K562 (cell line): Measurements from ENCODE around the gene RHBG. TPM values are rescaled to one million over a fixed set of nuclear protein-coding genes. Genes with fewer than 3 reads are reported as not detected.
A peak's percentile ranks its signal among the peaks of the same experiment; 100 is the strongest.

ENCODE experiments used
- CBX1 ChIP-seq: sonication (generic); IDR thresholded peaks from 2 replicates; pipeline ENCODE4 v1.6.1; 2016; ENCODE audit warnings: antibody characterized with exemption, low read depth, mild to moderate bottlenecking
- ETV6 ChIP-seq, 3 experiments: fragments of 150-350 bp in 1 of 3; sonication (generic) in 1 of 3; formaldehyde crosslinking in 1 of 3; IDR thresholded peaks; 2 replicates each; pipeline versions ENCODE4 v1.6.1 to v1.8.0; 2014 to 2022; ENCODE audit warnings: borderline replicate concordance in 2 of 3, low read depth in 2 of 3, antibody characterized with exemption in 1 of 3, low read length in 1 of 3, mild to moderate bottlenecking in 1 of 3, missing genetic modification reagents in 1 of 3
- HLTF ChIP-seq: fragments of 450-650 bp; IDR thresholded peaks from 2 replicates; pipeline ENCODE4 v1.6.1; 2016
- KDM1A ChIP-seq, 2 experiments: fragments of 450-650 bp; IDR thresholded peaks; 2 replicates each; pipeline ENCODE4 v1.6.1; 2016; ENCODE audit warnings: mild to moderate bottlenecking in 2 of 2
- MCM3 ChIP-seq: fragments of 450-650 bp; IDR thresholded peaks from 2 replicates; pipeline ENCODE4 v1.6.1; 2016
- MYNN ChIP-seq, 2 experiments: sonication (generic); formaldehyde crosslinking in 1 of 2; IDR thresholded peaks; 2 replicates each; pipeline versions ENCODE4 v1.5.0 to v1.6.1; 2016 to 2020; ENCODE audit warnings: antibody characterized with exemption in 1 of 2, missing genetic modification reagents in 1 of 2
- SAP30 ChIP-seq: fragments of 200-600 bp; sonication (generic); IDR thresholded peaks from 2 replicates; pipeline ENCODE4 v1.6.1; 2012; ENCODE audit warnings: borderline replicate concordance, low read depth, mild to moderate bottlenecking, moderate library complexity, low read length, control low read depth, inconsistent platforms; ENCODE audit not compliant: insufficient read depth, poor library complexity, severe bottlenecking
- TAL1 ChIP-seq: fragments of 450-650 bp; IDR thresholded peaks from 2 replicates; pipeline ENCODE4 v1.6.1; 2016; ENCODE audit warnings: mild to moderate bottlenecking
- TBL1XR1 ChIP-seq, 2 experiments: IDR thresholded peaks; 2 replicates each; pipeline ENCODE4 v1.6.1; 2012; ENCODE audit warnings: improper control_type of control experiment in 2 of 2, low read length in 2 of 2, mild to moderate bottlenecking in 1 of 2
- YBX1 ChIP-seq: fragments of 450-650 bp; IDR thresholded peaks from 2 replicates; pipeline ENCODE4 v1.7.1; 2016; ENCODE audit warnings: mild to moderate bottlenecking
- ZNF140 ChIP-seq: fragments of 250-450 bp; sonication (Bioruptor Pico); IDR thresholded peaks from 2 replicates; pipeline ENCODE4 v1.8.0; 2021; ENCODE audit warnings: moderate library complexity, mild to moderate bottlenecking, inconsistent platforms
- polyA plus RNA-seq, 8 experiments: library from polyadenylated mRNA; depleted of rRNA in 4 of 8; stranded (reverse) in 5 of 8; unstranded in 3 of 8; fragments of >200 nt; fragmentation: Nextera tagmentation in 2 of 8; fragmentation: Illumina TruSeq in 1 of 8; extraction: Ambion mirVana in 2 of 8; extraction: Trizol in 1 of 8; gene quantifications; 2 replicates each; pipeline versions ENCODE4 v1.2.1 to v1.2.3, GENCODE V29; 2011 to 2014; ENCODE audit warnings: inconsistent platforms in 1 of 8, missing spikeins in 1 of 8
- total RNA-seq, 7 experiments: library from RNA; depleted of rRNA in 6 of 7; stranded (reverse); fragments of >200 nt in 6 of 7; fragmentation: Illumina TruSeq in 2 of 7; extraction: Trizol in 2 of 7; gene quantifications; 2 replicates each; pipeline versions ENCODE4 v1.2.1 to v1.2.3, GENCODE V29; 2011 to 2021; ENCODE audit warnings: low replicate concordance in 1 of 7
- TF ChIP-seq, protein P1 (sequence below): fragments of 200-800 bp; sonication (Bioruptor generic); IDR thresholded peaks from 2 replicates; pipeline ENCODE4 v1.6.1; 2017; ENCODE audit warnings: missing genetic modification characterization, missing compliant biosample characterization
- TF ChIP-seq, protein P2 (sequence below), 3 experiments: fragments of 200-800 bp in 1 of 3; fragments of 250-450 bp in 1 of 3; fragments of 450-650 bp in 1 of 3; sonication (Bioruptor Pico) in 1 of 3; sonication (Bioruptor generic) in 1 of 3; formaldehyde crosslinking in 1 of 3; IDR thresholded peaks; 2 replicates each; pipeline versions ENCODE4 v1.6.1 to v1.8.0; 2016 to 2022; ENCODE audit warnings: mild to moderate bottlenecking in 2 of 3, missing genetic modification characterization in 2 of 3, missing compliant biosample characterization in 1 of 3, moderate library complexity in 1 of 3
- TF ChIP-seq, protein P3 (sequence below): sonication (generic); formaldehyde crosslinking; IDR thresholded peaks from 2 replicates; pipeline ENCODE4 v1.8.0; 2023; ENCODE audit warnings: missing genetic modification reagents, mild to moderate bottlenecking, borderline replicate concordance

The RHBG gene
- total and polyA plus RNA-seq, 9 of the 15 experiments (the other 6 are each of a cell fraction or from before 2014, with no cell fraction given): not detected

DNA sequence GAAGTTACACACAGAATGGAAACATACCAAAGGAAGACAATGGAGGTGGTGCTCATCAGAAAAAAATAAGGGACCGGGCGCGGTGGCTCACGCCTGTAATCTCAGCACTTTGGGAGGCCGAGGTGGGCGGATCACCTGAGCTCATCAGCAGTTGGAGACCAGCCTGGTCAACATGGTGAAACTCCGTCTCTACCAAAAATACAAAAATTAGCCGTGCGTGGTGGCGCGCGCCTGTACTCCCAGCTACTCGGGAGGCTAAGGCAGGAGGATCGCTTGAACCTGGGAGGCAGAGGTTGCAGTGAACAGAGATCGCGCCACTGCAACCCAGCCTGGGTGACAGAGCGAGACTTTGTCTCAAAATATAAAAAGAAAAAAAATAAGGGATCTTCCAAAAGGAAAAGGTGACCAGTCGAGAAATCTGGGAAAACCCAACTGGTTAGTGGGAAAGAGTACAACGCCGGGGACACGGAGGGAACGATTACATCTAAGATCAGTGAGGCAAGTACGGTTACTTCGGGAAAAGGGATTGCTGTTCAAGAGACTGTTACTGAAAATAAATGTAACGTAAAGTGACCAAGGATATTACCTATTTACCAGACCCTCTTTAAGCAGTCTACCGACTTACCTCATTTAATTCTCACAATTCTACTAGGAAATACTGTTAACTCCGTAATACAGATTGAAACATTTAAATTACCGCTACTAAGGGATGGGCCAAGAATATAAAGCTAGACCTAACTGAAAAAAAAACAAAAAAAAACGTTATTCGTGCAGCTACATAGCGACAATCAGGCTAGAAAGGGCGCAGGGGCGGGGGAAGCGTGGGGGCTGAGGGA is 31.7 kb upstream of the RHBG start (continued):
- TF ChIP-seq MYNN (IDR thresholded peaks at IDR 0.05) (no peak), MYNN (CRISPR knock-in tag; IDR thresholded peaks at IDR 0.05) (no peak), HLTF (0 out of 2 replicates have a peak, but pooled peaks have one; percentile 31), SAP30 (peak; percentile 62), ZNF140 (no peak), TAL1 (no peak), YBX1 (0 out of 2 replicates have a peak, but pooled peaks have one; percentile 67), TBL1XR1 (IDR thresholded peaks at IDR 0.05; ENCODE audit: low read length in 2 of 2) (no peak), MCM3 (no peak), ETV6 (IDR thresholded peaks at IDR 0.05; ENCODE audit: borderline replicate concordance in 1 of 2, low read depth in 2 of 2, low read length in 1 of 2) (no peak), ETV6 (CRISPR knock-in tag; IDR thresholded peaks at IDR 0.05; ENCODE audit: borderline replicate concordance) (no peak), CBX1 (no peak), KDM1A (IDR thresholded peaks at IDR 0.05) (peak; percentile 79 to 84)
- TF ChIP-seq, protein P1, sequence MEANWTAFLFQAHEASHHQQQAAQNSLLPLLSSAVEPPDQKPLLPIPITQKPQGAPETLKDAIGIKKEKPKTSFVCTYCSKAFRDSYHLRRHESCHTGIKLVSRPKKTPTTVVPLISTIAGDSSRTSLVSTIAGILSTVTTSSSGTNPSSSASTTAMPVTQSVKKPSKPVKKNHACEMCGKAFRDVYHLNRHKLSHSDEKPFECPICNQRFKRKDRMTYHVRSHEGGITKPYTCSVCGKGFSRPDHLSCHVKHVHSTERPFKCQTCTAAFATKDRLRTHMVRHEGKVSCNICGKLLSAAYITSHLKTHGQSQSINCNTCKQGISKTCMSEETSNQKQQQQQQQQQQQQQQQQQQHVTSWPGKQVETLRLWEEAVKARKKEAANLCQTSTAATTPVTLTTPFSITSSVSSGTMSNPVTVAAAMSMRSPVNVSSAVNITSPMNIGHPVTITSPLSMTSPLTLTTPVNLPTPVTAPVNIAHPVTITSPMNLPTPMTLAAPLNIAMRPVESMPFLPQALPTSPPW (CRISPR knock-in tag): peak; percentile 78
- TF ChIP-seq, protein P2, sequence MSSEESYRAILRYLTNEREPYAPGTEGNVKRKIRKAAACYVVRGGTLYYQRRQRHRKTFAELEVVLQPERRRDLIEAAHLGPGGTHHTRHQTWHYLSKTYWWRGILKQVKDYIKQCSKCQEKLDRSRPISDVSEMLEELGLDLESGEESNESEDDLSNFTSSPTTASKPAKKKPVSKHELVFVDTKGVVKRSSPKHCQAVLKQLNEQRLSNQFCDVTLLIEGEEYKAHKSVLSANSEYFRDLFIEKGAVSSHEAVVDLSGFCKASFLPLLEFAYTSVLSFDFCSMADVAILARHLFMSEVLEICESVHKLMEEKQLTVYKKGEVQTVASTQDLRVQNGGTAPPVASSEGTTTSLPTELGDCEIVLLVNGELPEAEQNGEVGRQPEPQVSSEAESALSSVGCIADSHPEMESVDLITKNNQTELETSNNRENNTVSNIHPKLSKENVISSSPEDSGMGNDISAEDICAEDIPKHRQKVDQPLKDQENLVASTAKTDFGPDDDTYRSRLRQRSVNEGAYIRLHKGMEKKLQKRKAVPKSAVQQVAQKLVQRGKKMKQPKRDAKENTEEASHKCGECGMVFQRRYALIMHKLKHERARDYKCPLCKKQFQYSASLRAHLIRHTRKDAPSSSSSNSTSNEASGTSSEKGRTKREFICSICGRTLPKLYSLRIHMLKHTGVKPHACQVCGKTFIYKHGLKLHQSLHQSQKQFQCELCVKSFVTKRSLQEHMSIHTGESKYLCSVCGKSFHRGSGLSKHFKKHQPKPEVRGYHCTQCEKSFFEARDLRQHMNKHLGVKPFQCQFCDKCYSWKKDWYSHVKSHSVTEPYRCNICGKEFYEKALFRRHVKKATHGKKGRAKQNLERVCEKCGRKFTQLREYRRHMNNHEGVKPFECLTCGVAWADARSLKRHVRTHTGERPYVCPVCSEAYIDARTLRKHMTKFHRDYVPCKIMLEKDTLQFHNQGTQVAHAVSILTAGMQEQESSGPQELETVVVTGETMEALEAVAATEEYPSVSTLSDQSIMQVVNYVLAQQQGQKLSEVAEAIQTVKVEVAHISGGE (CRISPR knock-in tag; IDR thresholded peaks at IDR 0.05): no peak
- TF ChIP-seq, protein P3, sequence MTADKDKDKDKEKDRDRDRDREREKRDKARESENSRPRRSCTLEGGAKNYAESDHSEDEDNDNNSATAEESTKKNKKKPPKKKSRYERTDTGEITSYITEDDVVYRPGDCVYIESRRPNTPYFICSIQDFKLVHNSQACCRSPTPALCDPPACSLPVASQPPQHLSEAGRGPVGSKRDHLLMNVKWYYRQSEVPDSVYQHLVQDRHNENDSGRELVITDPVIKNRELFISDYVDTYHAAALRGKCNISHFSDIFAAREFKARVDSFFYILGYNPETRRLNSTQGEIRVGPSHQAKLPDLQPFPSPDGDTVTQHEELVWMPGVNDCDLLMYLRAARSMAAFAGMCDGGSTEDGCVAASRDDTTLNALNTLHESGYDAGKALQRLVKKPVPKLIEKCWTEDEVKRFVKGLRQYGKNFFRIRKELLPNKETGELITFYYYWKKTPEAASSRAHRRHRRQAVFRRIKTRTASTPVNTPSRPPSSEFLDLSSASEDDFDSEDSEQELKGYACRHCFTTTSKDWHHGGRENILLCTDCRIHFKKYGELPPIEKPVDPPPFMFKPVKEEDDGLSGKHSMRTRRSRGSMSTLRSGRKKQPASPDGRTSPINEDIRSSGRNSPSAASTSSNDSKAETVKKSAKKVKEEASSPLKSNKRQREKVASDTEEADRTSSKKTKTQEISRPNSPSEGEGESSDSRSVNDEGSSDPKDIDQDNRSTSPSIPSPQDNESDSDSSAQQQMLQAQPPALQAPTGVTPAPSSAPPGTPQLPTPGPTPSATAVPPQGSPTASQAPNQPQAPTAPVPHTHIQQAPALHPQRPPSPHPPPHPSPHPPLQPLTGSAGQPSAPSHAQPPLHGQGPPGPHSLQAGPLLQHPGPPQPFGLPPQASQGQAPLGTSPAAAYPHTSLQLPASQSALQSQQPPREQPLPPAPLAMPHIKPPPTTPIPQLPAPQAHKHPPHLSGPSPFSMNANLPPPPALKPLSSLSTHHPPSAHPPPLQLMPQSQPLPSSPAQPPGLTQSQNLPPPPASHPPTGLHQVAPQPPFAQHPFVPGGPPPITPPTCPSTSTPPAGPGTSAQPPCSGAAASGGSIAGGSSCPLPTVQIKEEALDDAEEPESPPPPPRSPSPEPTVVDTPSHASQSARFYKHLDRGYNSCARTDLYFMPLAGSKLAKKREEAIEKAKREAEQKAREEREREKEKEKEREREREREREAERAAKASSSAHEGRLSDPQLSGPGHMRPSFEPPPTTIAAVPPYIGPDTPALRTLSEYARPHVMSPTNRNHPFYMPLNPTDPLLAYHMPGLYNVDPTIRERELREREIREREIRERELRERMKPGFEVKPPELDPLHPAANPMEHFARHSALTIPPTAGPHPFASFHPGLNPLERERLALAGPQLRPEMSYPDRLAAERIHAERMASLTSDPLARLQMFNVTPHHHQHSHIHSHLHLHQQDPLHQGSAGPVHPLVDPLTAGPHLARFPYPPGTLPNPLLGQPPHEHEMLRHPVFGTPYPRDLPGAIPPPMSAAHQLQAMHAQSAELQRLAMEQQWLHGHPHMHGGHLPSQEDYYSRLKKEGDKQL: no peak
